HepG2 (cell line): ENCODE measurements around the gene FAP. TPM values are rescaled to one million over a fixed set of nuclear protein-coding genes. Genes with fewer than 3 reads are reported as not detected.

Experiments used
- ATAC-seq: fragments of 200-7000 bp; cut with Tn5 transposase; 3 replicates; pipeline ENCODE4 v1.9.1; 2020; ENCODE audit warnings: mild to moderate bottlenecking, moderate library complexity
- BruUV-seq: library from RNA; stranded (reverse); fragments of 400-500 nt; replicated peaks from 2 replicates; lab custom pipeline; 2021; lab: Mats Ljungman, UMichigan
- CTCF ChIA-PET: fragments of 300-600 bp; formaldehyde crosslinking; extraction: SDS; loops from one replicate; lab custom pipeline; 2021; ENCODE audit warnings: low total read pairs, inconsistent platforms, low intra/inter-chr PET ratio; lab: Yijun Ruan, JAX
- POLR2A ChIA-PET: fragments of 350-600 bp; sonication (Branson Sonifier 250); formaldehyde crosslinking; loops from one replicate; lab custom pipeline; 2020; ENCODE audit warnings: antibody characterized with exemption, inconsistent platforms; lab: Yijun Ruan, JAX
- DNase-seq: peaks from one replicate; pipeline ENCODE4 v3.0.0-alpha.2; 2015; ENCODE audit warnings: low spot score
- FAIRE-seq: peaks from 3 replicates; lab custom pipeline; 2011; peaks lifted over from hg19 to GRCh38; lab: Jason Lieb, UNC
- H2AFZ ChIP-seq: one replicate; pipeline ENCODE4 v1.6.1; 2011; ENCODE audit warnings: low read length, inconsistent platforms
- H3K27ac ChIP-seq: fragments of 300-600 bp; 3 replicates; pipeline ENCODE4 v1.8.0; 2011; ENCODE audit warnings: mixed run types, mild to moderate bottlenecking, mixed read lengths, low read length, inconsistent platforms; ENCODE audit not compliant: insufficient read depth; ENCODE audit errors: extremely low read length
- H3K27me3 ChIP-seq, 2 experiments: fragments of 200-600 bp in 1 of 2; 2 replicates in 1 of 2; 3 replicates in 1 of 2; pipeline versions ENCODE4 v1.6.0 to v1.8.0; 2011; ENCODE audit warnings: low read length in 2 of 2, mild to moderate bottlenecking in 2 of 2, moderate library complexity in 2 of 2, inconsistent platforms in 1 of 2; ENCODE audit not compliant: insufficient read depth in 2 of 2, control insufficient read depth in 1 of 2
- H3K36me3 ChIP-seq, 2 experiments: fragments of 200-600 bp in 1 of 2; replicated peaks in 1 of 2; 2 replicates in 1 of 2; 3 replicates in 1 of 2; pipeline versions ENCODE4 v1.5.1 to v1.8.0; 2011; ENCODE audit warnings: low read length in 2 of 2, inconsistent platforms in 1 of 2; ENCODE audit not compliant: insufficient read depth in 2 of 2, control insufficient read depth in 1 of 2
- H3K4me1 ChIP-seq: 2 replicates; pipeline ENCODE4 v1.5.1; 2012; ENCODE audit warnings: low read length, inconsistent platforms; ENCODE audit not compliant: insufficient read depth
- H3K4me2 ChIP-seq: 2 replicates; pipeline ENCODE4 v1.6.0; 2011; ENCODE audit warnings: low read depth, low read length, inconsistent platforms
- H3K4me3 ChIP-seq, 3 experiments: fragments of 200-600 bp in 1 of 3; sonication (generic), shearing (Covaris generic) in 1 of 3; replicated peaks in 1 of 3; 2 replicates each; pipeline ENCODE4 v1.5.1; 2011 to 2016; ENCODE audit warnings: low read length in 3 of 3, inconsistent platforms in 2 of 3, low read depth in 2 of 3, mild to moderate bottlenecking in 2 of 3, control low read depth in 1 of 3, mixed read lengths in 1 of 3; ENCODE audit not compliant: insufficient read depth in 1 of 3
- H3K79me2 ChIP-seq: one replicate; pipeline ENCODE4 v1.6.1; 2011; ENCODE audit warnings: low read length, inconsistent platforms; ENCODE audit not compliant: insufficient read depth
- H3K9ac ChIP-seq: 2 replicates; pipeline ENCODE4 v1.6.0; 2011; ENCODE audit warnings: mild to moderate bottlenecking, low read depth, low read length, inconsistent platforms; ENCODE audit not compliant: insufficient read depth
- H3K9me3 ChIP-seq: 2 replicates; pipeline ENCODE4 v1.5.1; 2012; ENCODE audit warnings: mild to moderate bottlenecking, low read length
- H4K20me1 ChIP-seq: 2 replicates; pipeline ENCODE4 v1.6.0; 2011; ENCODE audit warnings: inconsistent platforms, mild to moderate bottlenecking, low read length, moderate library complexity; ENCODE audit not compliant: insufficient read depth
- BCL3 ChIP-seq: sonication (generic); formaldehyde crosslinking; IDR thresholded peaks from 2 replicates; pipeline ENCODE4 v1.5.1; 2020; ENCODE audit warnings: mild to moderate bottlenecking, missing genetic modification reagents, moderate library complexity
- CTCF ChIP-seq: sonication (generic); formaldehyde crosslinking; IDR thresholded peaks from 2 replicates; pipeline ENCODE4 v1.5.0; 2020; ENCODE audit warnings: mild to moderate bottlenecking, missing genetic modification reagents, moderate library complexity
- EED ChIP-seq: sonication (generic); formaldehyde crosslinking; IDR thresholded peaks from 2 replicates; pipeline ENCODE4 v1.5.0; 2020; ENCODE audit warnings: mild to moderate bottlenecking, missing genetic modification reagents
- FOXP1 ChIP-seq, 2 experiments: fragments of 450-650 bp in 1 of 2; IDR thresholded peaks; 2 replicates each; pipeline ENCODE4 v1.6.1; 2017 to 2018; ENCODE audit warnings: antibody characterized with exemption in 1 of 2
- HOXA5 ChIP-seq: sonication (generic); formaldehyde crosslinking; IDR thresholded peaks from 2 replicates; pipeline ENCODE4 v1.4.0; 2020; ENCODE audit warnings: missing genetic modification reagents
- SRF ChIP-seq: IDR thresholded peaks from 2 replicates; pipeline ENCODE4 v1.6.1; 2011; ENCODE audit warnings: mild to moderate bottlenecking, low read depth, low read length, moderate library complexity
- TERF1 ChIP-seq: sonication (generic); formaldehyde crosslinking; IDR thresholded peaks from 2 replicates; pipeline ENCODE4 v1.8.0; 2022; ENCODE audit warnings: mild to moderate bottlenecking, missing genetic modification reagents, moderate library complexity
- USF2 ChIP-seq, 2 experiments: sonication (generic) in 1 of 2; formaldehyde crosslinking in 1 of 2; IDR thresholded peaks; 2 replicates each; pipeline versions ENCODE4 v1.5.1 to v1.6.1; 2011 to 2020; ENCODE audit warnings: borderline replicate concordance in 1 of 2, low read depth in 1 of 2, low read length in 1 of 2, mild to moderate bottlenecking in 1 of 2, missing genetic modification reagents in 1 of 2, moderate library complexity in 1 of 2
- ZNF33A ChIP-seq: sonication (generic); formaldehyde crosslinking; IDR thresholded peaks from 2 replicates; pipeline ENCODE4 v1.5.1; 2020; ENCODE audit warnings: missing genetic modification reagents, mild to moderate bottlenecking, moderate library complexity, borderline replicate concordance
- ZNF615 ChIP-seq: sonication (generic); formaldehyde crosslinking; IDR thresholded peaks from 2 replicates; pipeline ENCODE4 v1.5.0; 2020; ENCODE audit warnings: mild to moderate bottlenecking, missing genetic modification reagents, borderline replicate concordance
- ZNF644 ChIP-seq: IDR thresholded peaks from 2 replicates; pipeline ENCODE4 v1.6.1; 2016; ENCODE audit warnings: low read depth
- ZNF672 ChIP-seq: sonication (generic); formaldehyde crosslinking; IDR thresholded peaks from 2 replicates; pipeline ENCODE4 v1.8.1; 2022; ENCODE audit warnings: missing genetic modification reagents
- WGBS: methylation state at CpG from one replicate; pipeline ENCODE4 v1.1.6; 2017; ENCODE audit warnings: low lambda C conversion rate; 5-methylcytosine and 5-hydroxymethylcytosine counted together
- in situ Hi-C: cut with HindIII; loops from 2 replicates; pipeline ENCODE4 v1.10.0; 2017; ENCODE audit warnings: low pct_unique_long_range_greater_than_20kb; ENCODE audit not compliant: extremely low pct_ligation_motif_present
- intact Hi-C: fragments of 100-400 bp; cut with micrococcal nuclease; formaldehyde crosslinking; loops from one replicate; pipeline ENCODE4 v1.10.0; 2022; ENCODE audit not compliant: unreplicated experiment
- polyA plus RNA-seq, 8 experiments: library from polyadenylated mRNA; depleted of rRNA in 3 of 8; stranded (reverse) in 7 of 8; unstranded in 1 of 8; fragments of >200 nt; fragmentation: Illumina TruSeq in 4 of 8; extraction: Trizol in 4 of 8; gene quantifications; 2 replicates each; pipeline versions ENCODE4 v1.2.1 to v1.2.3, GENCODE V29; 2011 to 2016; ENCODE audit warnings: low read depth in 4 of 8, missing spikeins in 1 of 8, mixed read lengths in 1 of 8; ENCODE audit not compliant: insufficient read depth in 1 of 8
- total RNA-seq, 5 experiments: library from RNA; depleted of rRNA; stranded (reverse); fragments of >200 nt; fragmentation: Illumina TruSeq; extraction: Trizol; gene quantifications; 2 replicates each; pipeline ENCODE4 v1.2.3, GENCODE V29; 2016; ENCODE audit warnings: low read depth in 1 of 5

The FAP gene
- total and polyA plus RNA-seq, 2 of the 13 experiments (the other 11 are each of a cell fraction or from before 2014, with no cell fraction given) = not detected

GRCh38 chr2:162164802-162165201, 78.4 kb downstream of the FAP start:
- BruUV-seq = no TSS peak
- in situ Hi-C loops = no loop called here

GRCh38 chr2:162159446-162159845, 83.8 kb downstream of the FAP start:
- Histone ChIP-seq H3K4me2 (no peak overlapping the region), H3K9ac (no peak overlapping the region), H3K36me3 (no peaks in the 10 kb centered on the region), H3K9me3 (no peaks in the 10 kb centered on the region), H2AFZ (no peak overlapping the region), H4K20me1 (no peaks in the 10 kb centered on the region), H3K4me1 (no peaks in the 10 kb centered on the region), H3K27me3 (peaks cover 0 to 8% of the 10 kb centered on the region in 2 experiments; a peak in 2 of 5 replicates), H3K27ac (no peak overlapping the region), H3K4me3 (no peak overlapping the region), H3K79me2 (no peaks in the 10 kb centered on the region)
- POLR2A ChIA-PET = no interaction called here
- FAIRE-seq (no peak), ATAC-seq (no peak), DNase-seq (no peak)
- CTCF ChIA-PET = no interaction called here
- intact Hi-C loops (no loop called here), in situ Hi-C loops (no loop called here)
- WGBS = 8% methylated on average over 6 of the region's 6 CpGs
- no TSS peak for BruUV-seq
- no peak for TF ChIP-seq FOXP1 (IDR thresholded peaks at IDR 0.05)
- no peak for TF ChIP-seq FOXP1 (CRISPR knock-in tag; IDR thresholded peaks at IDR 0.05)
- TF ChIP-seq ZNF615 (CRISPR knock-in tag) = no peak
- TF ChIP-seq CTCF (CRISPR knock-in tag) = no peak
- TF ChIP-seq BCL3 = no peak
- TF ChIP-seq USF2 (IDR thresholded peaks at IDR 0.05; ENCODE audit: low read depth, low read length) = no peak
- TF ChIP-seq USF2 (CRISPR knock-in tag; IDR thresholded peaks at IDR 0.05; ENCODE audit: borderline replicate concordance) = no peak
- TF ChIP-seq EED (CRISPR knock-in tag) = no peak
- TF ChIP-seq ZNF672 (CRISPR knock-in tag) = no peak
- no peak for TF ChIP-seq SRF

More at GRCh38 chr2:162164802-162165201, 78.4 kb downstream of the FAP start:
- Histone ChIP-seq H2AFZ (no peak overlapping the region), H3K9ac (no peak overlapping the region), H3K4me2 (no peak overlapping the region), H3K36me3 (no peaks in the 10 kb centered on the region), H3K27me3 (peaks cover 0 to 3% of the 10 kb centered on the region in 2 experiments; a peak in 1 of 5 replicates), H3K79me2 (no peaks in the 10 kb centered on the region), H3K4me1 (no peaks in the 10 kb centered on the region), H3K4me3 (no peak overlapping the region), H3K27ac (no peak overlapping the region), H4K20me1 (no peaks in the 10 kb centered on the region), H3K9me3 (no peaks in the 10 kb centered on the region)
- 3% methylated on average over 2 of the region's 2 CpGs for WGBS
- no peak for FAIRE-seq
- no peak for DNase-seq
- ChIA-PET CTCF (no interaction called here), POLR2A (no interaction called here)
- intact Hi-C loops = no loop called here
- no peak for ATAC-seq
- TF ChIP-seq HOXA5 (CRISPR knock-in tag) (no peak), TERF1 (CRISPR knock-in tag) (no peak), ZNF33A (no peak), ZNF644 (no peak)
